GM12801 (cell line): Measurements from ENCODE around the gene TCP10L.

Experiments used
- TF ChIP-seq, protein P1 (sequence below): IDR thresholded peaks from one replicate; pipeline ENCODE4 v1.5.1; 2011; ENCODE audit warnings: control low read depth; ENCODE audit not compliant: insufficient read length; ENCODE audit errors: extremely low read depth

TCP10L gene

GRCh38 chr21:32605469-32605868 lies 20.1 kb upstream of the TCP10L start:
- TF ChIP-seq, protein P1, sequence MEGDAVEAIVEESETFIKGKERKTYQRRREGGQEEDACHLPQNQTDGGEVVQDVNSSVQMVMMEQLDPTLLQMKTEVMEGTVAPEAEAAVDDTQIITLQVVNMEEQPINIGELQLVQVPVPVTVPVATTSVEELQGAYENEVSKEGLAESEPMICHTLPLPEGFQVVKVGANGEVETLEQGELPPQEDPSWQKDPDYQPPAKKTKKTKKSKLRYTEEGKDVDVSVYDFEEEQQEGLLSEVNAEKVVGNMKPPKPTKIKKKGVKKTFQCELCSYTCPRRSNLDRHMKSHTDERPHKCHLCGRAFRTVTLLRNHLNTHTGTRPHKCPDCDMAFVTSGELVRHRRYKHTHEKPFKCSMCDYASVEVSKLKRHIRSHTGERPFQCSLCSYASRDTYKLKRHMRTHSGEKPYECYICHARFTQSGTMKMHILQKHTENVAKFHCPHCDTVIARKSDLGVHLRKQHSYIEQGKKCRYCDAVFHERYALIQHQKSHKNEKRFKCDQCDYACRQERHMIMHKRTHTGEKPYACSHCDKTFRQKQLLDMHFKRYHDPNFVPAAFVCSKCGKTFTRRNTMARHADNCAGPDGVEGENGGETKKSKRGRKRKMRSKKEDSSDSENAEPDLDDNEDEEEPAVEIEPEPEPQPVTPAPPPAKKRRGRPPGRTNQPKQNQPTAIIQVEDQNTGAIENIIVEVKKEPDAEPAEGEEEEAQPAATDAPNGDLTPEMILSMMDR: no peak

DNA sequence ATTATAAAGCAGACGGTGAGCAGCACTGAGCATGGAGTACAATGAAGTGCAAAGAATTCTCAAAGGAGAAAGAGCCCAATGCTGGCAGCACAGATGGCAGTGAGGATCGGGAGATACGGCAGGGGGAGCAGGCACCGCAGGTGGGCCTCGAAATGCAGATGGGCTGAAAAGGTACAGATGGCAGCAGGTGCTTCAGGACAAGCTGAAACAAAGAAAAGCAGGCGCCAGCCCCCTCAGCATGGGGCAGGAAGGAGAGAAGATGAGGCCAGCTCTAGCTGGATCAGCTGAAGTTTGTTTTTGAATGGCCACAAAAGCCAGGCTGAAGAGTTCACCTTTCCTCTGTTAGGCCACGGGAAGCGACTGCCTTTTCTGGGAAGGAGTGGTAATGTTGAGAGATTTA lies 19.1 kb upstream of the TCP10L start:
- TF ChIP-seq, protein P1: no peak

GRCh38 chr21:32603131-32603530 lies 17.8 kb upstream of the TCP10L start:
- TF ChIP-seq, protein P1: no peak

DNA sequence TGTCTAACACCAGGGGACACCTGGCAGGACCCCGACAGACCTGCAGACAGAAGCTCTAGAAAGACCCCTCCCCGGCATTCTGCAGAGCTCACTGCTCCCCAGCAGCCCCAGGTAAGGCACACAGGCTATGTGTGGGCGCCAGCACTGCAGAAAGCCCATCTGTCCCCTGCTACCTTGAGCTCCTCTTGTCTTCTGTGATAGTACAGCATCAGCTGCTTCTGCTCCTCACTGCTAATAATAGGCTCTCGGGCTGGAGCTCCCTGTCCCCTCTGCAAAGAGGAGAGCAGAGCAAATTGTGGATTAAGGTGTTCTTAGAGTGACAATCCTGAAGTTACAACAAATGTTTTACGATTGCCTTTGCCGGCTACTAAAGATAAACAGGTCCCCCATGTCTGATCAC lies 16.8 kb upstream of the TCP10L start:
- TF ChIP-seq, protein P1: no peak

GRCh38 chr21:32599526-32599925 lies 14.2 kb upstream of the TCP10L start:
- TF ChIP-seq, protein P1: no peak

DNA sequence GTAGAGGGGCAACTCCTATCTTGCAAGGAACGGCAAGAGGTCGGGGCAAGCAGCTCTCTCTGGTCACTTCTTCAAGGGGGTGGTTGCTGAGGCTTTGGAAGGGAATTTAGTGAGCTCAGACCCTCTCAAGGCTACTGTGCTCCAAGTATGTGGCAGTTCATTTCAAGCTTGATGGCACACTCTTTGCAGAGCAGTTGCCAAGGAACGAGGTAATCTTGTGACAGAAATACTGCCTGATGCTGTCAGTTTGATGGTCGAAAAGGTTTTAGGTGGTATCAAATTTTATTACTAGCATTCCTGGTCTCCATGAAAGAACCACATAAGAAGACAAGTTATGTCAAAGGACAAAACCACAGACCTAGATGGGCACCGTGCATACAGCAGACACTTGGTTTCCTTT lies 13.8 kb upstream of the TCP10L start:
- TF ChIP-seq, protein P1: no peak

GRCh38 chr21:32597205-32597604 lies 11.9 kb upstream of the TCP10L start:
- TF ChIP-seq, protein P1: no peak

- TF ChIP-seq, protein P1: no peak
Observed at GRCh38 chr21:32595431-32595830, 10.1 kb upstream of the TCP10L start.
